ENCODE measurements around the gene FARSB.

Gene FARSB

DNA sequence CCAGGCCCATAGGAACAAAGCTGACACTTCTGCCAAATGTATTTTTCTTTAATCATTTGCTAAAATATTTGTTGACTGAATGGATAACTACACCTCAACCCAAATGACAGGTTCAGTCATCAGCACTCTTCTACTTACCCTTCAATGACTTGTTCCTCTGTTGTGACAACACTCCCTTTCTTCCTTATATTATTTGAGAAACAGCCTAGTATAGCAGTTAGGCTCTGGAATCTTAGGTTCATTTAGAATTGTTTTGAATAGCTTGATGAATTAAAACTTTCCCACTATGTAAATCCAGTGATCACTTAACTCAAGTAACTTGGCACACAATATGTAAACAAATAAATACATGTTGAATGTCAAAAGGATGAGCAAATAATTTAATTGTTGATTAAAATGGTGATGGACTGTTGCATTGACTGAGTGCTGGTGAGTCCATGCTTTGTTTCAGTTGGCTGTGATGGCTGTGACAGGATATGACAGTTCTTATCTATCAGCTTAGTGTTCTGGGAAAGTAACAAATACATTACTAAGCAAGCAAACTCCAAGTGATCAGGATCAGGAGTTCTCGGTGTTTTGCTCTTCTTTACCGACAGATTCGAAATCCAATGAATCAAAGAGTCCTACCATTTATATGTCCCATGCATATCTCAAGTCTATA, 12.7 kb upstream of the FARSB start:
- Histone ChIP-seq H3K9ac (ENCODE audit: low read depth in 1 of 2, low read length in 2 of 2) (no peak overlapping the region), H3K27me3 (ENCODE audit: control insufficient read depth in 2 of 2, insufficient read depth in 2 of 2, low read length in 2 of 2) (peaks cover 0 to 5% of the 10 kb centered on the region in 2 donors), H3K9me3 (ENCODE audit: control insufficient read depth in 2 of 2, low read length in 2 of 2) (no peaks in the 10 kb centered on the region), H3K4me1 (ENCODE audit: control insufficient read depth in 2 of 2, insufficient read depth in 2 of 2, low read length in 2 of 2) (peaks cover 5 to 9% of the 10 kb centered on the region in 2 donors), H3K4me3 (ENCODE audit: low read length in 2 of 2) (no peak overlapping the region), H3K27ac (ENCODE audit: low read depth in 2 of 2, low read length in 2 of 2) (no peak overlapping the region), H3K36me3 (ENCODE audit: control insufficient read depth in 2 of 2, insufficient read depth in 2 of 2, low read length in 2 of 2) (no peaks in the 10 kb centered on the region)

DNA sequence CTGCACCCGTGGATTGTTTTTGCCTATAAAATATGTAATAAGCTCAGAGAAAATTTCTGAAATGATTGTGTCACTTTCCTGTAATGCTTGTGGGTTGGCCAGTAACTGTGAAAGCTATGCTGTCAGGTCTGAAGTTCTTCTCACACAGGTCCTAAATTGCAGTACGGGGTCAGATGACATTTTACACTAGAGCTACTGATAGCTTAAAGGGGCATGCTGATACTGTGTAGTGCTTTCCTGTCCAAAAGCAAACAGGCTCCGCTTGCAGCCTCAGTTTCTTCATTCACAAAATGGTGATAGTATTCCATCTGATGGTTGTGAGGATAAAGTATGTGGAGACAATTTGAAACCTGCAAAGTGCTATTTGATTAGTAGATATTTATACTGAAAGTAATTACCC, 7.6 kb upstream of the FARSB start:
- Histone ChIP-seq H3K4me1 (ENCODE audit: control insufficient read depth in 2 of 2, insufficient read depth in 2 of 2, low read length in 2 of 2) (no peaks in the 10 kb centered on the region), H3K4me3 (ENCODE audit: low read length in 2 of 2) (no peak overlapping the region), H3K27me3 (ENCODE audit: control insufficient read depth in 2 of 2, insufficient read depth in 2 of 2, low read length in 2 of 2) (no peaks in the 10 kb centered on the region), H3K9me3 (ENCODE audit: control insufficient read depth in 2 of 2, low read length in 2 of 2) (no peaks in the 10 kb centered on the region), H3K27ac (ENCODE audit: low read depth in 2 of 2, low read length in 2 of 2) (no peak overlapping the region), H3K9ac (ENCODE audit: low read depth in 1 of 2, low read length in 2 of 2) (no peak overlapping the region), H3K36me3 (ENCODE audit: control insufficient read depth in 2 of 2, insufficient read depth in 2 of 2, low read length in 2 of 2) (no peaks in the 10 kb centered on the region)

DNA sequence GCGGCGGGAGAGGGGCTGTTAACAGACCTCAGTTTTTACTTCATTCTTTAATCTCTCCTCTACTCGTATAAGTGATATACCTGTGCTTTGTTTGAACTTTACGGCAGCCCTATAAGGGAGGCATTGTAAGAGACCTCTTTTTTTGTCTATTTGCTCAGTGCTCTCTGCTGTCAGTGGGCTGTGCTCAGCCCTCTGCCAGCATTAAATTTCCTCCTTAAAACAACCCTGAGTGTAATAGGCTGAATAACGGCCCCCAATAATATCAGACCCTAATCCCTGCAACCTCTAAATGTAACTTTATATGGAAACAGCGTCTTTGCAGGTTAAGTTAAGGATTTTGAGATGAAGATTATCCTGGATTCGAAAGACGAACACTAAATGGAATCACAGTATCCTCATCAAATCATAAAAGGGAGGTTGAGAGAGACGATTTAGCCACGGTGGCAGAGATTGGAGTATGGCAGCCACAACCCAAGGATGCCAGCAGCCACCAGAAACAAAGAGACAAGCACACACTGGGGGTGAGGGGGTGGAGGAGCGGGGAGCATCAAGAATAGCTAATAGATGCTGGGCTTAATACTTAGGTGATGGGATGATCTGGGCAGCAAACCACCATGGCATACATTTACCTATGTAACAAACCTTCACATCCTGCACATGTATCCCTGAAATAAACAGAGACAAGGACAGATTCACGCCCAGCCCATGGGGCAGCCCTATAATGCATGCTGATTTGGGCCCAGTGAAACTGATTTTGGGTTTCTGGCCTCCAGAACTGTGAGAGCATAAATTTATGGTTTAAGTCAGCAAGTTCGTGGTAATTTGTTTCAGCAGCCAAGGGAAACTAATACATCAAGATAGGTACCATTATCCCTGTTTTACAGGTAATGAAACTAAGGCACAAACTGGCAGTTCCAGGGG, 894 bp upstream of the FARSB start:
- H3K4me3 ChIP-seq (ENCODE audit: low read length in 2 of 2): peak overlapping the region; percentile 77 to 98
- peak overlapping the region; percentile 72 to 79 for H3K9ac ChIP-seq (ENCODE audit: low read depth in 1 of 2, low read length in 2 of 2)
- H3K36me3 ChIP-seq (ENCODE audit: control insufficient read depth in 2 of 2, insufficient read depth in 2 of 2, low read length in 2 of 2): no peaks in the 10 kb centered on the region
- H3K27me3 ChIP-seq (ENCODE audit: control insufficient read depth in 2 of 2, insufficient read depth in 2 of 2, low read length in 2 of 2): no peaks in the 10 kb centered on the region
- peaks cover 15 to 29% of the 10 kb centered on the region in 2 donors for H3K4me1 ChIP-seq (ENCODE audit: control insufficient read depth in 2 of 2, insufficient read depth in 2 of 2, low read length in 2 of 2)
- H3K9me3 ChIP-seq (ENCODE audit: control insufficient read depth in 2 of 2, low read length in 2 of 2): no peaks in the 10 kb centered on the region
- H3K27ac ChIP-seq (ENCODE audit: low read depth in 2 of 2, low read length in 2 of 2): peak overlapping the region in 1 of 2 donors; percentile 83

DNA sequence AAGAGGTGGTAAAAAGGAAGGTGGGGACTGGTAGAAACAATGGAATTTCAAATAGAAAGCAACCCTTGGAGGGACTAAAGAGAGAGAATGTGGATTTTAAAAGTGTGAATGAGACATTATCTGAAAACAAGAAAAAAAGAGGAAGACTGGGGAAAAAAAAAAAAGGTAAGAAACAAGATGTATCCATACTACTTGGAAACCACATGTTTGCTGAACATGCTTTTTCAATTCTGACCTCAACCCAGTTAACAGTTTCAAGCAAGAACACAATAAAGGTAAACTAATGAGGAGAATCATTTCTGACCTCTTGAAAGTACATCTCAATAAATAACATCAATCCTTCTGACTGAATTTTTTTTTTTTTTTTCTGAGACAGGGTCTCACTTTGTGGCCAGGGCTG, 2.6 kb downstream of the FARSB start:
- no peaks in the 10 kb centered on the region for H3K27me3 ChIP-seq (ENCODE audit: control insufficient read depth in 2 of 2, insufficient read depth in 2 of 2, low read length in 2 of 2)
- no peaks in the 10 kb centered on the region for H3K9me3 ChIP-seq (ENCODE audit: control insufficient read depth in 2 of 2, low read length in 2 of 2)
- peak overlapping the region in 1 of 2 donors; percentile 9 for H3K9ac ChIP-seq (ENCODE audit: low read depth in 1 of 2, low read length in 2 of 2)
- H3K4me1 ChIP-seq (ENCODE audit: control insufficient read depth in 2 of 2, insufficient read depth in 2 of 2, low read length in 2 of 2): peaks cover 18 to 50% of the 10 kb centered on the region in 2 donors
- H3K4me3 ChIP-seq (ENCODE audit: low read length in 2 of 2): peak overlapping the region in 1 of 2 donors; percentile 38
- H3K36me3 ChIP-seq (ENCODE audit: control insufficient read depth in 2 of 2, insufficient read depth in 2 of 2, low read length in 2 of 2): peaks cover under 1% of the 10 kb centered on the region in 2 donors
- peak overlapping the region; percentile 68 to 77 for H3K27ac ChIP-seq (ENCODE audit: low read depth in 2 of 2, low read length in 2 of 2)

DNA sequence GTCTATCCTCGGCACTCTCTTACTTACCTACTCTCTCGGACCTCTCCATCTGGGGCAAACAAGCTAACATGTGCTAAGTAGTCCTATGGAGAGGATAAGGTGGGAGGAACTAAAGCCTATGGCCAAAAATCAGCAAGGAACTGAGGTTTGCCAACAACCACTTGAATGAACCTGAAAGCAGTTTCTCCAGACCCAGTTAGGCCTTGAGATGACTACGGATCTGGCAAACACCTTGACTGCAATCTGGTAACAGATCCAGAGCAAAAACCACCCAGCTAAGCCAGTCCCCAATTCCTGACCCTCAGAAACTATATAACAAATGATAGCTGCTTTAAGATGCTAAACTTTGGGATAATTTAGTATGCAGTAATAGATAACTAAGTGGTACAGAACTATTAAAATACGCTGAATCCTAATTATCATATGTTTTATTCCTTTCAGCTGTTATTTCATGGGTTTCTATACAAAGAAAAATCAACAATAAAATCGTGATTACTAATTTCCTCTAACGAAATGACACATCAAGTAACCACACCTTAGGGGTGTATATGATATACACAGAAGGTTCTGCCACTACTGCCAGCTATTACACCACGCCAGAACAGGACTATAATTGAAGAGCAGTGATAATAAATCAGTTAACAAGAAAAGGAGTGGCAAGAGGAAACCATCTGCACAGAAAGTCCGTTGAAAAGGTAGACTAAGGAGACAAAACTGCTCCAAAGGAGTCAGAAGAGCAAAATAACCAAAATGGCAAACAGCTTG, 3.2 kb downstream of the FARSB start:
- H3K27me3 ChIP-seq (ENCODE audit: control insufficient read depth in 2 of 2, insufficient read depth in 2 of 2, low read length in 2 of 2): no peaks in the 10 kb centered on the region
- peak overlapping the region in 1 of 2 donors; percentile 38 for H3K4me3 ChIP-seq (ENCODE audit: low read length in 2 of 2)
- H3K9ac ChIP-seq (ENCODE audit: low read depth in 1 of 2, low read length in 2 of 2): peak overlapping the region in 1 of 2 donors; percentile 36
- no peaks in the 10 kb centered on the region for H3K9me3 ChIP-seq (ENCODE audit: control insufficient read depth in 2 of 2, low read length in 2 of 2)
- H3K27ac ChIP-seq (ENCODE audit: low read depth in 2 of 2, low read length in 2 of 2): peak overlapping the region; percentile 68 to 77
- H3K36me3 ChIP-seq (ENCODE audit: control insufficient read depth in 2 of 2, insufficient read depth in 2 of 2, low read length in 2 of 2): peaks cover 4 to 5% of the 10 kb centered on the region in 2 donors
- peaks cover 18 to 50% of the 10 kb centered on the region in 2 donors for H3K4me1 ChIP-seq (ENCODE audit: control insufficient read depth in 2 of 2, insufficient read depth in 2 of 2, low read length in 2 of 2)

DNA sequence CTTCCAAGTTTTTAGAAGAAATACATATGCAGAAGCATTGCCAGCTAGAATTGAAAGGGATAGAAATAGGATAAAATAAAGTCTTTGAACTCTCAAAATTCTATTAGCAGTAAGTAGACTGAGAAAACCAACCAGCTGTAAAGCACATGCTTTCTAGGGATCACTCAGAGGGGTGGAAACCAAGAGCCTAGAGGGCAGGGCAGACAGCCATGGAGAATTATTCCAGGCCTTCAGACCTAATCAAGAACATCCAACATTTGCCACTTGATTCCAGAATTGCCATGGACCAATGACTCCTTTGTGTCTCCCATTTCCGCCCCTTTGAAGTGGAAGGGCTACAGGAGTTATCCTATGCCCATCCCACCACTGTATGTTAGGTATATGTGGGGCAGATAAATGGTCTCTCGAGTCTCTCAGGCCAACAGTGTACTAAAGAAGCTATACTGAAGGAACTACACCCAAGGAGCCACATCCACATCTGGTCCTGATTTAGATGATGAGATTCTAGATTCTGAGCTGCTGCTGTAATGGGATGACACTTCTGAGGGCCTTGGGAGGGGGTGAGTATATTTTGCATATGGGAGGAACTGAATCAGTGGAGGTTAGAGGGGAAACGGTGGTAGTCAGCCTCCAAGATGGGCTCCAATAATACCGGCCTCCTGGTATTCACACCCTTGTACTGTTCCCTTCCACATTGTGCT, 4.0 kb downstream of the FARSB start:
- Histone ChIP-seq H3K9me3 (ENCODE audit: control insufficient read depth in 2 of 2, low read length in 2 of 2) (no peaks in the 10 kb centered on the region), H3K27ac (ENCODE audit: low read depth in 2 of 2, low read length in 2 of 2) (peak overlapping the region; percentile 68 to 77), H3K4me3 (ENCODE audit: low read length in 2 of 2) (no peak overlapping the region), H3K27me3 (ENCODE audit: control insufficient read depth in 2 of 2, insufficient read depth in 2 of 2, low read length in 2 of 2) (no peaks in the 10 kb centered on the region), H3K9ac (ENCODE audit: low read depth in 1 of 2, low read length in 2 of 2) (no peak overlapping the region), H3K36me3 (ENCODE audit: control insufficient read depth in 2 of 2, insufficient read depth in 2 of 2, low read length in 2 of 2) (peaks cover 7% of the 10 kb centered on the region in 2 donors), H3K4me1 (ENCODE audit: control insufficient read depth in 2 of 2, insufficient read depth in 2 of 2, low read length in 2 of 2) (peaks cover 17 to 47% of the 10 kb centered on the region in 2 donors)

DNA sequence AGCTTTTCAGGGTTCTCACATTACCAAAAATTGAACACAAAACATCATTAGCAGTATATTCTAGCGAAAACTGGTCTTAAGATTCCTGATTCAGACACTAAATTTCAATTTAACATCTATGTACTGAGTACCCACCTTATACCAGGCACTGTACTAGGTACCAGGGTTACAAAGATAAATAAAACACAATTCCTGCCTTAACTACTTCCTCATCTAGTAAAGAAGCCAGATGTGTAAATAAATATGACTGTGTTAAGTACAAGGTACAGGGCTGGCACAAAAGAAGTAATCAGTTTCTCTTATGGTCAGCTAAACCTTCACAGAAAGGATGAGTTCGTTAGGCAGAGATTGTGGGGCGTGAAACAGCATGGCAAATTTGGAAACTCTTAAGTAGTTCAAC, 6.1 kb downstream of the FARSB start:
- Histone ChIP-seq H3K4me3 (ENCODE audit: low read length in 2 of 2) (no peak overlapping the region), H3K27me3 (ENCODE audit: control insufficient read depth in 2 of 2, insufficient read depth in 2 of 2, low read length in 2 of 2) (no peaks in the 10 kb centered on the region), H3K4me1 (ENCODE audit: control insufficient read depth in 2 of 2, insufficient read depth in 2 of 2, low read length in 2 of 2) (peaks cover 14 to 50% of the 10 kb centered on the region in 2 donors), H3K9ac (ENCODE audit: low read depth in 1 of 2, low read length in 2 of 2) (no peak overlapping the region), H3K36me3 (ENCODE audit: control insufficient read depth in 2 of 2, insufficient read depth in 2 of 2, low read length in 2 of 2) (peaks cover 7 to 14% of the 10 kb centered on the region in 2 donors), H3K9me3 (ENCODE audit: control insufficient read depth in 2 of 2, low read length in 2 of 2) (no peaks in the 10 kb centered on the region), H3K27ac (ENCODE audit: low read depth in 2 of 2, low read length in 2 of 2) (peak overlapping the region in 1 of 2 donors; percentile 33)

DNA sequence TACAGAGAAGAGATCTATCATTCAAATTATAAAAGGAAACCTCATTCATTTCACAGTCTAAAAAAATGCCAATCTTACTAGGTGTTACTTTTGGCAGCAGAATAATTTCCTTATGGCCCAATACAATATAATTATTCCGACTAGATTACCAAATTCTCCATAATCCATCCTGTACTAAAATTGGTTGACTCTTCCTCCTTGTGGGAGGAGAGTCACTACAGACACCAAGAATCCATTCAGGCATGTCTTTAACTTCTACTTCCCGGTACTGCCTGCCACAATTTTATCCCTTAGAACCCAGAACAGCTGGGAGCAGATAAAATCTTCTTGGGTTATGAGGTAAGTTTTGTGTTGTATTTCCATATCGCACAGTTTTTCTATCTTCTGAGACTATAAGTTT, 9.9 kb downstream of the FARSB start:
- Histone ChIP-seq H3K4me1 (ENCODE audit: control insufficient read depth in 2 of 2, insufficient read depth in 2 of 2, low read length in 2 of 2) (peaks cover 3 to 24% of the 10 kb centered on the region in 2 donors), H3K27me3 (ENCODE audit: control insufficient read depth in 2 of 2, insufficient read depth in 2 of 2, low read length in 2 of 2) (no peaks in the 10 kb centered on the region), H3K36me3 (ENCODE audit: control insufficient read depth in 2 of 2, insufficient read depth in 2 of 2, low read length in 2 of 2) (peaks cover 16 to 19% of the 10 kb centered on the region in 2 donors), H3K9ac (ENCODE audit: low read depth in 1 of 2, low read length in 2 of 2) (no peak overlapping the region), H3K27ac (ENCODE audit: low read depth in 2 of 2, low read length in 2 of 2) (no peak overlapping the region), H3K9me3 (ENCODE audit: control insufficient read depth in 2 of 2, low read length in 2 of 2) (no peaks in the 10 kb centered on the region), H3K4me3 (ENCODE audit: low read length in 2 of 2) (no peak overlapping the region)

DNA sequence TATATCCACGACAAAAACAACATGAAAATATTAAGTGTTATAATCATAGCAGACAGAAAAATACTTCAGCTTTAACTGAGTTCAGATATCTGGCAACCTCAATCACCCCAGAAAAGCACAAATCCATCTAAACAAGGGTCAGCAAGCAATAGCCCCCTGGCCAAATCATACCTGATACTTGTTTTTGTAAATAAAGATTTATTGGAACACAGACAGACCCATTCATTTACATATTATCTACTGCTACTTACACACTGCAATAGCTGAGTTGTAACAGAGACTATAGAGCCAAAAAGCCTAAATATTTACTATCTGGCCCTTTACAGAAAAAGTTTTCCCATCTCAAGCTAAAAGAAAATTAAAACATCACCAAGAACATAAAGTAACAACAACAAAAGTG, 12.8 kb downstream of the FARSB start:
- Histone ChIP-seq H3K27ac (ENCODE audit: low read depth in 2 of 2, low read length in 2 of 2) (no peak overlapping the region), H3K9ac (ENCODE audit: low read depth in 1 of 2, low read length in 2 of 2) (no peak overlapping the region), H3K27me3 (ENCODE audit: control insufficient read depth in 2 of 2, insufficient read depth in 2 of 2, low read length in 2 of 2) (no peaks in the 10 kb centered on the region), H3K36me3 (ENCODE audit: control insufficient read depth in 2 of 2, insufficient read depth in 2 of 2, low read length in 2 of 2) (peaks cover 21 to 24% of the 10 kb centered on the region in 2 donors), H3K4me3 (ENCODE audit: low read length in 2 of 2) (no peak overlapping the region), H3K9me3 (ENCODE audit: control insufficient read depth in 2 of 2, low read length in 2 of 2) (no peaks in the 10 kb centered on the region), H3K4me1 (ENCODE audit: control insufficient read depth in 2 of 2, insufficient read depth in 2 of 2, low read length in 2 of 2) (peaks cover 0 to 10% of the 10 kb centered on the region in 2 donors)
